SK-N-SH (cell line): ENCODE measurements around the gene WNT3. TPM values are rescaled to one million over a fixed set of nuclear protein-coding genes. Genes with fewer than 3 reads are reported as not detected.

Experiments used
- CTCF ChIA-PET: fragments of 300-600, 350-600 bp; formaldehyde crosslinking; extraction: SDS; loops from one replicate; lab custom pipeline; 2021; lab: Yijun Ruan, JAX
- POLR2A ChIA-PET: fragments of 350-600 bp; sonication (Branson Sonifier 250); formaldehyde crosslinking; extraction: SDS; loops from one replicate; lab custom pipeline; 2020; ENCODE audit warnings: antibody characterized with exemption, inconsistent platforms; lab: Yijun Ruan, JAX
- DNase-seq: peaks from one replicate; pipeline ENCODE4 v3.0.0; 2012
- H2AFZ ChIP-seq: fragments of 200-600 bp; sonication (generic); 2 replicates; pipeline ENCODE4 v1.8.1; 2016; ENCODE audit warnings: antibody characterized with exemption, mild to moderate bottlenecking, low read depth
- H3F3A ChIP-seq: fragments of 200-600 bp; sonication (generic); replicated peaks from 2 replicates; pipeline ENCODE3; 2016; ENCODE audit warnings: antibody characterized with exemption, mild to moderate bottlenecking; ENCODE audit not compliant: insufficient read depth
- H3K27ac ChIP-seq, 2 experiments: fragments of 200-500 bp in 1 of 2; fragments of 200-600 bp in 1 of 2; sonication (Bioruptor generic) in 1 of 2; sonication (generic), shearing (Covaris generic) in 1 of 2; 2 replicates each; pipeline versions ENCODE4 v1.5.1 to v1.6.1; 2014 to 2016; ENCODE audit warnings: low read depth in 2 of 2, inconsistent platforms in 1 of 2, low read length in 1 of 2, mild to moderate bottlenecking in 1 of 2, mixed read lengths in 1 of 2
- H3K27me3 ChIP-seq: fragments of 200-600 bp; sonication (generic), shearing (Covaris generic); 2 replicates; pipeline ENCODE4 v1.6.1; 2016; ENCODE audit warnings: mixed run types; ENCODE audit not compliant: insufficient read depth
- H3K36me3 ChIP-seq, 2 experiments: fragments of 200-500 bp in 1 of 2; fragments of 200-600 bp in 1 of 2; sonication (Bioruptor generic) in 1 of 2; sonication (generic) in 1 of 2; replicated peaks in 1 of 2; 2 replicates each; pipeline versions ENCODE3 to v1.5.1; 2014 to 2016; ENCODE audit warnings: low read length in 1 of 2, mild to moderate bottlenecking in 1 of 2; ENCODE audit not compliant: insufficient read depth in 2 of 2, control insufficient read depth in 1 of 2
- H3K4me1 ChIP-seq, 2 experiments: fragments of 200-500 bp in 1 of 2; fragments of 200-600 bp in 1 of 2; sonication (Bioruptor generic) in 1 of 2; sonication (generic), shearing (Covaris generic) in 1 of 2; 2 replicates each; pipeline versions ENCODE4 v1.5.1 to v1.6.1; 2014 to 2016; ENCODE audit warnings: low read depth in 1 of 2, low read length in 1 of 2, mixed run types in 1 of 2; ENCODE audit not compliant: insufficient read depth in 2 of 2, control insufficient read depth in 1 of 2
- H3K4me2 ChIP-seq: fragments of 200-600 bp; sonication (generic), shearing (Covaris generic); 2 replicates; pipeline ENCODE4 v1.6.1; 2017; ENCODE audit warnings: mixed run types
- H3K4me3 ChIP-seq, 2 experiments: fragments of 200-500 bp in 1 of 2; fragments of 200-600 bp in 1 of 2; sonication (Bioruptor generic) in 1 of 2; sonication (generic), shearing (Covaris generic) in 1 of 2; 2 replicates each; pipeline versions ENCODE4 v1.5.1 to v1.8.1; 2014 to 2016; ENCODE audit warnings: low read depth in 2 of 2, inconsistent platforms in 1 of 2, low read length in 1 of 2, mild to moderate bottlenecking in 1 of 2, mixed read lengths in 1 of 2, moderate library complexity in 1 of 2
- H3K79me2 ChIP-seq: fragments of 200-600 bp; sonication (generic); 2 replicates; pipeline ENCODE4 v1.8.1; 2017; ENCODE audit warnings: mild to moderate bottlenecking; ENCODE audit not compliant: insufficient read depth
- H3K9ac ChIP-seq: fragments of 200-600 bp; sonication (generic); 2 replicates; pipeline ENCODE4 v1.6.1; 2017; ENCODE audit warnings: mixed run types
- H3K9me2 ChIP-seq: fragments of 200-600 bp; sonication (generic); 2 replicates; pipeline ENCODE4 v1.6.1; 2017; ENCODE audit warnings: mixed run types
- H3K9me3 ChIP-seq: fragments of 200-600 bp; sonication (generic); 2 replicates; pipeline ENCODE4 v1.6.1; 2017; ENCODE audit warnings: mixed run types, mild to moderate bottlenecking, moderate library complexity
- H4K20me1 ChIP-seq: fragments of 200-600 bp; sonication (generic); 2 replicates; pipeline ENCODE4 v1.6.1; 2017; ENCODE audit warnings: mild to moderate bottlenecking, mixed run types; ENCODE audit not compliant: insufficient read depth
- EP300 ChIP-seq, 2 experiments: IDR thresholded peaks; 2 replicates each; pipeline versions ENCODE4 v1.4.0 to v1.6.1; 2012; ENCODE audit warnings: borderline replicate concordance in 1 of 2, low read depth in 1 of 2, low read length in 1 of 2
- EZH2phosphoT487 ChIP-seq: fragments of 200-600 bp; sonication (generic); IDR thresholded peaks from 2 replicates; pipeline ENCODE4 v1.6.1; 2017; ENCODE audit warnings: low read depth, mixed run types, mild to moderate bottlenecking, antibody characterized with exemption, moderate library complexity, borderline replicate concordance
- FOXJ3 ChIP-seq: sonication (generic); formaldehyde crosslinking; IDR thresholded peaks from 2 replicates; pipeline ENCODE4 v1.5.1; 2020; ENCODE audit warnings: mild to moderate bottlenecking, missing genetic modification reagents
- JUND ChIP-seq: IDR thresholded peaks from 2 replicates; pipeline ENCODE4 v1.4.0; 2012
- MEF2A ChIP-seq: IDR thresholded peaks from 2 replicates; pipeline ENCODE4 v1.4.0; 2012; ENCODE audit warnings: low read depth, borderline replicate concordance
- NFIC ChIP-seq: IDR thresholded peaks from 2 replicates; pipeline ENCODE4 v1.4.0; 2012; ENCODE audit warnings: borderline replicate concordance
- NRF1 ChIP-seq: IDR thresholded peaks from 2 replicates; pipeline ENCODE4 v1.6.1; 2012; ENCODE audit warnings: low read depth, mild to moderate bottlenecking, low read length
- RAD21 ChIP-seq: IDR thresholded peaks from 2 replicates; pipeline ENCODE4 v1.6.1; 2012; ENCODE audit warnings: mild to moderate bottlenecking, low read length
- RCOR1 ChIP-seq: fragments of 150-350 bp; IDR thresholded peaks from 2 replicates; pipeline ENCODE4 v1.6.1; 2017; ENCODE audit warnings: antibody characterized with exemption, low read length
- RFX5 ChIP-seq: IDR thresholded peaks from 2 replicates; pipeline ENCODE4 v1.6.1; 2012; ENCODE audit warnings: mild to moderate bottlenecking, improper control_type of control experiment, low read length
- SIN3A ChIP-seq: IDR thresholded peaks from 2 replicates; pipeline ENCODE4 v1.6.1; 2012; ENCODE audit warnings: low read depth, mild to moderate bottlenecking, low read length, moderate library complexity, borderline replicate concordance
- SMC3 ChIP-seq: IDR thresholded peaks from 2 replicates; pipeline ENCODE4 v1.6.1; 2012; ENCODE audit warnings: low read depth, low read length, improper control_type of control experiment
- TCF12 ChIP-seq: IDR thresholded peaks from 2 replicates; pipeline ENCODE4 v1.4.0; 2012
- YY1 ChIP-seq: IDR thresholded peaks from 2 replicates; pipeline ENCODE4 v1.4.0; 2012; ENCODE audit warnings: low read depth, mild to moderate bottlenecking
- WGBS: methylation state at CpG from one replicate; pipeline ENCODE4 v1.1.6; 2017; ENCODE audit warnings: low lambda C conversion rate; 5-methylcytosine and 5-hydroxymethylcytosine counted together
- polyA plus RNA-seq, 3 experiments: library from polyadenylated mRNA; depleted of rRNA; stranded (reverse); fragments of >200 nt; gene quantifications; 2 replicates each; pipeline ENCODE4 v1.2.3, GENCODE V29; 2012
- TF ChIP-seq, protein P1 (sequence below): fragments of 200-600 bp; sonication (generic); IDR thresholded peaks from 2 replicates; pipeline ENCODE4 v1.6.1; 2017; ENCODE audit warnings: antibody characterized with exemption, mild to moderate bottlenecking, moderate library complexity

The WNT3 gene
- polyA plus RNA-seq, 1 of the 3 experiments (the other 2 are of a cell fraction): 5.3 TPM

DNA sequence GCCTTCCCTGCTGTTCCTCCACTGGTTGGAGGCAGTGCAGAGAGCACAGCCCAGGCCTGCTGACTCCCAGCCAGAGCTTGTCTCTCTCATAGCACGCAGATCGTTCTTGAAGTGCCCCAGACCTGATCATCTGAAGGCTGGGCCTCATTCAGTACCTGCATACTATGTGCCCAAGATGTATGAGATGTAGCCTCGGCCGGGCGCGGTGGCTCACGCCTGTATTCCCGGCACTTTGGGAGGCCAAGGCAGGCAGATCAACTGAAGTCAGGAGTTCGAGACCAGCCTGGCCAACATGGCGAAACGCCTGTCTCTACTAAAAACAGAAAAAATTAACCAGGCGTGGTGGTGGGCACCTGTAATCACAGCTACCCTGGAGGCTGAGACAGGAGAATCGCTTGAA, 31.0 kb downstream of the WNT3 start (continued):
- TF ChIP-seq SMC3: no peak
- TF ChIP-seq, all 33 proteins: peak for 0

DNA sequence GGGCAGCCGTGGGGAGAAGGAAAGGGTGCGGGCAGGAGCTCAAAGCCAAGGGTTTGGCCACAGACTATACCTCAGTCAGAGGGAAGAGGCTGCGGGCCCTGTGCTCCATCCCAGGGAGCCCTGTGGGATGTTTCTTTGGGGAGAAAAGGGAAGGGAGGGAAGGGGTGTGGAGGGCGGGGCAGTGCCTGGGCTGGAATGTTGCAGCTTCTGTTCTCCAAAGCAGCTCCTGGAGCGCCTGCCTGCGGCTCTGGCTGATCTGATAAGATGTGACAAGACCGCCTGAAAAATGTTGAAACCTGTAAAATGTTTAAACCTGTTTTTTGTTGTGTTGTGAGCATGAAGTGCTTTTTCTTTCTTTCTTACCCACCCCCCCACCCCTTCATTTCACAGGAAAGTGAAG, 32.8 kb downstream of the WNT3 start:
- Histone ChIP-seq H3K27ac (no peak overlapping the region), H3K27me3 (no peaks in the 10 kb centered on the region; the same call in 1 of the 2 replicates), H4K20me1 (no peaks in the 10 kb centered on the region), H3K79me2 (no peaks in the 10 kb centered on the region), H3K9me3 (no peaks in the 10 kb centered on the region), H3K36me3 (no peaks in the 10 kb centered on the region), H3K9ac (no peak overlapping the region), H3F3A (no peaks in the 10 kb centered on the region), H2AFZ (no peak overlapping the region), H3K4me2 (no peak overlapping the region), H3K4me3 (no peak overlapping the region), H3K9me2 (no peaks in the 10 kb centered on the region), H3K4me1 (peaks cover 0 to 5% of the 10 kb centered on the region in 2 experiments; a peak in 1 of 4 replicates)
- TF ChIP-seq TCF12 (no peak), MEF2A (no peak), EZH2phosphoT487 (no peak), RFX5 (no peak), SMC3 (no peak), NFIC (no peak), SIN3A (no peak), NRF1 (no peak), EP300 (IDR thresholded peaks at IDR 0.05; ENCODE audit: borderline replicate concordance in 1 of 2, low read depth in 1 of 2, low read length in 1 of 2) (no peak)
- TF ChIP-seq, protein P1, sequence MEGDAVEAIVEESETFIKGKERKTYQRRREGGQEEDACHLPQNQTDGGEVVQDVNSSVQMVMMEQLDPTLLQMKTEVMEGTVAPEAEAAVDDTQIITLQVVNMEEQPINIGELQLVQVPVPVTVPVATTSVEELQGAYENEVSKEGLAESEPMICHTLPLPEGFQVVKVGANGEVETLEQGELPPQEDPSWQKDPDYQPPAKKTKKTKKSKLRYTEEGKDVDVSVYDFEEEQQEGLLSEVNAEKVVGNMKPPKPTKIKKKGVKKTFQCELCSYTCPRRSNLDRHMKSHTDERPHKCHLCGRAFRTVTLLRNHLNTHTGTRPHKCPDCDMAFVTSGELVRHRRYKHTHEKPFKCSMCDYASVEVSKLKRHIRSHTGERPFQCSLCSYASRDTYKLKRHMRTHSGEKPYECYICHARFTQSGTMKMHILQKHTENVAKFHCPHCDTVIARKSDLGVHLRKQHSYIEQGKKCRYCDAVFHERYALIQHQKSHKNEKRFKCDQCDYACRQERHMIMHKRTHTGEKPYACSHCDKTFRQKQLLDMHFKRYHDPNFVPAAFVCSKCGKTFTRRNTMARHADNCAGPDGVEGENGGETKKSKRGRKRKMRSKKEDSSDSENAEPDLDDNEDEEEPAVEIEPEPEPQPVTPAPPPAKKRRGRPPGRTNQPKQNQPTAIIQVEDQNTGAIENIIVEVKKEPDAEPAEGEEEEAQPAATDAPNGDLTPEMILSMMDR: no peak
- DNase-seq: no peak
- 77% methylated on average over 7 of the region's 7 CpGs for WGBS
- ChIA-PET POLR2A (no interaction called here), CTCF (interaction anchor here (0.6 to 11.4 kb wide), 4 partner anchors 9 to 56 kb away, joined by 3 to 76 read pairs (median 8); no protein-coding TSS in a partner anchor)

DNA sequence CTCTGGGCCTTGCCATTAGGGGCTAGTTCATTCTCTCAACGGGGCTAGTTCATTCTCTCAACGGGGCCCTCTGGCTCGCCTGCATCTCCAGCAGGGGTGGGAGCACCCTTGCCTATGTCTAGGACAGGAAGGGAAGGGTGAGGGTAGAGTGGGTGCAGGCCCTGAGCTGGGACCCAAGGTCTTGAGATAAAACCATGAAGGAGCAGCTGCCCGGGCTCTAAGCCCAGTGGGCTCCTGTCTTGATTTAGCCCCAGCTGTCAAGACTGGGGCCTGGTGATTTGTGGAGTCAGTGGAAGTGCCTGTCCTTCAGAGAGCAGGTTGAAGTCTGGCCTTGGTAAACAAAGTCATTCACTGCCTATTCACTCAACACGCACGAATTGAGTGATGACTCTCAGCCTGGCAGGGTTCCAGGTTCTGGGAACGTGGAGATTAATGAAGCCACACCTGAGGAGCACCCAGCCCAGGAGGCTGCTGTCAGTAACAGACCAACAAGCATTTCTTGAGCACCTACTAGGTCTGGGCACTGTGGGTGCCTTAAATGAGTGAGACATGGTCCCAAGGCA, 35.4 kb downstream of the WNT3 start:
- TF ChIP-seq FOXJ3 (CRISPR knock-in tag) (no peak), NRF1 (no peak), MEF2A (no peak), RCOR1 (no peak), RAD21 (no peak), EP300 (IDR thresholded peaks at IDR 0.05; ENCODE audit: borderline replicate concordance in 1 of 2, low read depth in 1 of 2, low read length in 1 of 2) (no peak), YY1 (no peak), EZH2phosphoT487 (no peak), JUND (no peak)
- H3K4me3 ChIP-seq: no peak overlapping the region
- no peak overlapping the region for H2AFZ ChIP-seq
- no peaks in the 10 kb centered on the region for H3K36me3 ChIP-seq
- no peak overlapping the region for H3K9ac ChIP-seq
- ChIA-PET POLR2A (no interaction called here), CTCF (interaction anchor here (0.6 to 11.4 kb wide), 14 partner anchors 8 to 201 kb away, joined by 3 to 76 read pairs (median 4); no protein-coding TSS in a partner anchor)
- no peaks in the 10 kb centered on the region for H3K27me3 ChIP-seq
- H3K4me1 ChIP-seq: peaks cover 0 to 5% of the 10 kb centered on the region in 2 experiments; a peak in 1 of 4 replicates
- no peak overlapping the region for H3K4me2 ChIP-seq
- H3K9me3 ChIP-seq: no peaks in the 10 kb centered on the region
- DNase-seq: no peak
- H3K27ac ChIP-seq: no peak overlapping the region
- H3K79me2 ChIP-seq: no peaks in the 10 kb centered on the region
- 53% methylated on average over 7 of the region's 7 CpGs for WGBS
- no peaks in the 10 kb centered on the region for H3F3A ChIP-seq
- H4K20me1 ChIP-seq: no peaks in the 10 kb centered on the region
- no peaks in the 10 kb centered on the region for H3K9me2 ChIP-seq
